Measurements from ENCODE around the gene ERC1.

GRCh38 chr12:1001507-1001906, 10.5 kb downstream of the ERC1 start:
- no peak for TF ChIP-seq CTCF (conservative IDR thresholded peaks at IDR 0.05; ENCODE audit: low read depth, low read length)
- TF ChIP-seq POLR2A (IDR thresholded peaks at IDR 0.05; ENCODE audit: low read depth, low read length) = no peak
- no peak for TF ChIP-seq CHD1 (IDR thresholded peaks at IDR 0.05; ENCODE audit: low read depth, low read length)
- no peak for TF ChIP-seq CEBPB (IDR thresholded peaks at IDR 0.05; ENCODE audit: low read depth, low read length)
- TF ChIP-seq RFX5 (IDR thresholded peaks at IDR 0.05; ENCODE audit: low read depth, low read length) = no peak
